Activated naive CD8-positive, alpha-beta T cell treated with anti-CD3 and anti-CD28 coated beads, Interleukin-2, amount 50 U/mL, for 16 hours (primary cell): ENCODE results near the gene KIF26A.

Experiments
- DNase-seq: peaks from one replicate; pipeline ENCODE4 v3.0.0-alpha.2; 2020; ENCODE audit warnings: low read depth, low spot score

The KIF26A gene

GRCh38 chr14:104112609-104113571 is 25.5 kb upstream of the KIF26A start:
- no peak for DNase-seq

- DNase-seq = no peak
Observed at GRCh38 chr14:104113631-104114420, 24.6 kb upstream of the KIF26A start.

GRCh38 chr14:104114421-104115130 is 23.8 kb upstream of the KIF26A start:
- DNase-seq = no peak

- DNase-seq = no peak
Observed at GRCh38 chr14:104115131-104115600, 23.2 kb upstream of the KIF26A start.

GRCh38 chr14:104115691-104116287 is 22.6 kb upstream of the KIF26A start:
- no peak for DNase-seq

GRCh38 chr14:104116288-104116755 is 22.1 kb upstream of the KIF26A start:
- DNase-seq = no peak

GRCh38 chr14:104116756-104117340 is 21.5 kb upstream of the KIF26A start:
- DNase-seq = no peak

- no peak for DNase-seq
Observed at GRCh38 chr14:104117341-104118005, 20.9 kb upstream of the KIF26A start.

GRCh38 chr14:104118006-104118844 is 20.2 kb upstream of the KIF26A start:
- DNase-seq = no peak

- no peak for DNase-seq
Observed at GRCh38 chr14:104119119-104119487, 19.3 kb upstream of the KIF26A start.

- no peak for DNase-seq
Observed at GRCh38 chr14:104119488-104120251, 18.7 kb upstream of the KIF26A start.

GRCh38 chr14:104120281-104120741 is 18.1 kb upstream of the KIF26A start:
- no peak for DNase-seq

GRCh38 chr14:104121142-104121541 is 17.2 kb upstream of the KIF26A start:
- DNase-seq = no peak

- no peak for DNase-seq
Observed at GRCh38 chr14:104123879-104124278, 14.5 kb upstream of the KIF26A start.

- DNase-seq = no peak
Observed at GRCh38 chr14:104125011-104125410, 13.4 kb upstream of the KIF26A start.

GRCh38 chr14:104126753-104127152 is 11.6 kb upstream of the KIF26A start:
- DNase-seq = no peak

- DNase-seq = no peak
Observed at GRCh38 chr14:104128981-104129380, 9.4 kb upstream of the KIF26A start.

GRCh38 chr14:104129556-104129955 is 8.8 kb upstream of the KIF26A start:
- DNase-seq = no peak
